Ovary (tissue), 3 donors: ENCODE results near the gene CLIP2.

Experiments used
- CTCF ChIP-seq, 3 donors: fragments of 450-650 bp in 2 of 3; fragments of 200-600 bp in 1 of 3; IDR thresholded peaks; one replicate each; pipeline versions ENCODE4 v1.5.1 to v1.8.0; 2016 to 2022; ENCODE audit warnings: antibody characterized with exemption in 3 of 3, mild to moderate bottlenecking in 1 of 3
- EP300 ChIP-seq: sonication (generic); formaldehyde crosslinking; IDR thresholded peaks from one replicate; pipeline ENCODE4 v1.6.1; 2017; ENCODE audit warnings: antibody characterized with exemption
- POLR2A ChIP-seq: fragments of 450-650 bp; IDR thresholded peaks from one replicate; pipeline ENCODE4 v1.6.1; 2017; ENCODE audit warnings: antibody characterized with exemption, mild to moderate bottlenecking, moderate library complexity
- donor health status: DM: no; HTN: no; CAD: no.

- TF ChIP-seq CTCF (IDR thresholded peaks at IDR 0.05) (no peak), EP300 (no peak), POLR2A (no peak)
Measured at GRCh38 chr7:74412603-74413002, 123.4 kb downstream of the CLIP2 start.
